ENCODE results near the gene GLO1.

The GLO1 gene

DNA sequence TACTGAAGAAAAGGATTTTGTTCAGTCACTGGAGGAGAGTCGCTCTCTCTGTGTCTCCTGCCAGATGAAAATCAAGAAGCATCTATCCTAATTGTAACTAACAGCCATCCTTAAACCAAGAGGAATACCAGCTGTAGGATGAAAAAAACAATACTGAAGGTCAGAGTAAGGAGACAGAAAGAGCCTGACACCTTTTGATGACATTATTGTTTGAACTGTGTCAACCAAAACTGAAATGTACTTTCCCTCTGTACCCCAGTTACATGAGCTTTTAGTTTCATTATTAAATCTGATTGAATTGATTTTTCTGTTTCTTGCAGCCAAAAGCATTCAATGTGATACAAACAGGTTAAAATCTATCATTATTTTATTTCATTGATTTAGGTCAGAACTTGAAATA lies 46.0 kb downstream of the GLO1 start:
- DNase-seq = no peak

DNA sequence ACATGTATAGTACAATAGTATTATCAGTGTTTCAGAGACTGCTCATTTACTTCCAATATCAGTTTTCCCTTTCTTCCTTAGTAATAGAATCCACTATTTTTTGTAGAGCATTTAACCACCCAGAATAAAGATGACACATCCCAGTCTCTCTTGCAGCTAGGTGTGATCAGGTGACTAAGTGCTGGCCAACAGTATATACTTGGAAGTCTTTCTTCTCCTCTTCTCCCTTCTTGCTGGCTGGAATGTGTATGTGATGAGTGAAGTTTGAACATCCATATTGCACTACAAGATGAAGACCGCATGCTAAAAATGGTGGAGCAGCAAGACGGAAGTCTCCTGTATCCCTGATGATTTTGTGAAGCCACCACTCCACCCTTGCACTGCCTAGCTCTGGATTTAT lies 48.7 kb downstream of the GLO1 start:
- no peak for DNase-seq

DNA sequence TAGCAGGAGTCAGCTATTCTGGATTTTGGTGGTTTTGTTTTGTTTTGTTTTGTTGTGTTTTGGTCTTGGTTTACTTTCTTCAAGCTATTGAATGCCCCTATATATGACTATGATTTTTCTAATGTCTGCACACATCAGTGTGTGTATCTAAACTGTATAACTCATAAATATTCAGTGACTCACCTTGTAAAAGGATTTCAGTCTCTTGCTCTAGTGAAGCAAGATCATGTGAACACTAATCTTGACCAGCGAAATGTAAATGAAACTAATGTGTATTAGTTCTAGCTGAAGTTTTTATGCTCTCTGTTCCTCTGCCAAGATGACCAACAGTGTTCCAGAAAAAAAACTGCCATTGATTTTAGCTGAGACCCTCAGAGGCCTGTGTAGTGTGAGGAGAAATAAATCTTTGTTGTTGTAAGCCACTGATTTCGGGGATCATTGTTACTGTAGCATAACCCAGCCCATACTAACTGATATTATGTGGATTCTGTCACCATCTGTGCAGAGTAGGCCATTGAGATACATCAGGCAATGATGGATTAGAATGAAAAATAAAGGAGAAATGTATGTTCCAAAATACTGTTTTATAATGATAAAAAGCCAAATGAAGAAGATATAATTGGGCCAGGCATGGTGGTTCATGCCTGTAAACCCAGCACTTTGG lies 51.7 kb downstream of the GLO1 start:
- no peak for DNase-seq

DNA sequence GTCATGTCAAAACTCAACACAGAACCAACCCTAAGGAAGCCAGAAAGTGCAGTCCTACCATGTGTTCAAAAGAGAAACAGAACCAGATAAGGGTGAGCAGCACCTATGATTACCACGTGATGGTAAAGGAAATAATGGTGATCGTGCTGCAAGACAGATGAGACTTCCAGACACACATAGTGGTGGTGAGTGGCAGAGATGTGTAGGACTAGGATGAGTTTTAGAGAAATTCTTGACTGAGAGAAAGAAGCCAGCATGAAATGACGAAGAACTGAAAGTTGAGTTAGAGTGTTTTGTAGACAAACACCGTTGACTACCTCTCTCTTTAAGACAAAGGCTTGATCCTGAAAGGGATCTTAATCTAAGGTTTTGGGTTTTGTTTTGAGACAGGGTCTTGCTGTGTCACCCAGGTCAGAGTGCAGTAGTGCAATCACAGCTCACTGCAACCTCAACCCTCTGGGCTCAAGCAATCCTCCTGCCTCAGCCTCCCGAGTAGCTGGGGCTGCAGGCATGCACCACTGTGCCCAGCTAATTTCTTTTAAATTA lies 52.7 kb downstream of the GLO1 start:
- DNase-seq = no peak

DNA sequence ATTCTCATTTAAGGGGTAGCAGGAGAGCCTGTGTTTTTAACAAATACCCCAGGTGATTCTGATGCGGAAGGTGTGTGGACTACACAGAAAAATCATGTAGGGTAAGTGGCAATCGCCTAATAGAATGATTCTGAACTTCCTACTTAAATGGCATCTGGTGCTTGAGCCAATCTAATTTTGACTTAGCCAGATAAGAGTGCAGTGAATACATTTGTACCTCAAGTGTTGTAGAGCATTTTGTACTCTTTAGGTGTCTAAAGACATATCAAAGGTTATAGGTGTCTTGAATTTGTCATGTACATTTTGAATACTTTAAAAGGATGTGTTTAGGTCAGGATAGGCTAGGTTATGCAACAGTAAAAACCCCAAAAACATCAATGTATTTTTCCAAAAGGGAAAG lies 53.2 kb downstream of the GLO1 start:
- DNase-seq = no peak

DNA sequence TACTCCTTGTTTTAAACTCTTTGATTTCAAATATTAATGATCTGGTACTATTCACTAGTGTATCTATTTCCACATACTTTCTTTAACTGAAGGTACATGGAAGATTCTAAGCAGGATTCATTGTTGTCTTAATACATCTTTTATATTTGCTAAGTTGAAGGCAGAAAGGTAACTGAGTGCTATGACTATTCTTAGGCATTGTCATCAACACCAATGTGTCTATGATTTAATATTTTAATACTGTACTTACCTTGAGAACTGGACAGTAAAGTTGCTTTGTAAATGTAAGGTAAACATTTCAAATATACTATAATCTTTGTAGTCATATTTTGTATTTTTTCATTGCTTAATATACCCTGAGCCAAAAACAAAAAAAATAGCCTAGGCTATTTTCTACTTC lies 54.3 kb downstream of the GLO1 start:
- DNase-seq = no peak

DNA sequence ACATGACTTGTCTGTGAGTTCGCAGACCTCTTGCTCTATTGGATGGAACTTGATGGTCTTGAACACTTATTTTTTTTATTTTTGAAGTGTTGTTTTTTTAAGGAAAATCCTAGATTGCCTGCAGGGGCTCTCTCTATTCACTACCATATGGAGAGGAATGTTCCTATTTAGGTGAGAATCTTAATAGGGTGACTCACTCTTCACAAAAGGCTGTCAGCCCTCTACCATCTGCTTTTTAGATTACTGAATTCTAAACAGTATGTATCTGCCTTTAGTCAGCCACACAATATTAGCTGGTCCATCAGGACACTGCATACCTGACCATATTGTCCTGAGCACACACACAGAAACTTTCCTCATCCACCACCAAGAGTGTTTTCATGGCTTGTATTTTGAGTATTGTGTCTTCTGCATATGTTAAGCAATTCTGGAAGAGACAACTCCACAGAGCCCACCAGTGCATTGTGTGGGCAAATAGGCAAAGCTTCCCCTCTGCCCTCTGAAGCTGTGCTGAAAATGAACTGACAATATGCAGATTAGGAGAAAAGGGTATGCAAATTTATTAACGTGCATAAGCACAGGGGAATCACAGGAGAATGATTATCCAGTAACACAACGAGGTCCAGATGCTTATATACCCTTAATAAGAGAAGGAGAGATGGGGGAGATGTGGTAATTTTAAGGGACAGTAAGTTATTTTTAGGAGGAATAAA lies 56.6 kb downstream of the GLO1 start:
- no peak for DNase-seq

DNA sequence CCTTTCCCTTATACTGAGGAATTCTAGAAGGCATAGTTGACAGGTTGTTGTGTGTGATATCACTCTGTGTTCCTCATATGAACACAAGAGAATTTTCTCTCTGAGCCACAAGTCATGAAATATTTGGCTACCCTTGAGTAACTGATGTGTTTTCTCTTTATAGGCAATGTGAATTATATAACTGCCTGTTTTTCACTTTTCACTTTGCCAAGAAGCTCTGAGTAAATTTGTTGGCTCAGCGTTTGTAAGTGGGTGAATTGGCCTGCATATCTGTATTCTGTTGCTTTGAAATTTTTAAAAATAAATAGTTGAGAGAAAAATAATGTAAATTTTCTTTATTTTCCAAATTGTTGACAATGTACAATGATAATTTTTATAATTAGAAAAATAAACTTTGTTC lies 58.0 kb downstream of the GLO1 start:
- no peak for DNase-seq

DNA sequence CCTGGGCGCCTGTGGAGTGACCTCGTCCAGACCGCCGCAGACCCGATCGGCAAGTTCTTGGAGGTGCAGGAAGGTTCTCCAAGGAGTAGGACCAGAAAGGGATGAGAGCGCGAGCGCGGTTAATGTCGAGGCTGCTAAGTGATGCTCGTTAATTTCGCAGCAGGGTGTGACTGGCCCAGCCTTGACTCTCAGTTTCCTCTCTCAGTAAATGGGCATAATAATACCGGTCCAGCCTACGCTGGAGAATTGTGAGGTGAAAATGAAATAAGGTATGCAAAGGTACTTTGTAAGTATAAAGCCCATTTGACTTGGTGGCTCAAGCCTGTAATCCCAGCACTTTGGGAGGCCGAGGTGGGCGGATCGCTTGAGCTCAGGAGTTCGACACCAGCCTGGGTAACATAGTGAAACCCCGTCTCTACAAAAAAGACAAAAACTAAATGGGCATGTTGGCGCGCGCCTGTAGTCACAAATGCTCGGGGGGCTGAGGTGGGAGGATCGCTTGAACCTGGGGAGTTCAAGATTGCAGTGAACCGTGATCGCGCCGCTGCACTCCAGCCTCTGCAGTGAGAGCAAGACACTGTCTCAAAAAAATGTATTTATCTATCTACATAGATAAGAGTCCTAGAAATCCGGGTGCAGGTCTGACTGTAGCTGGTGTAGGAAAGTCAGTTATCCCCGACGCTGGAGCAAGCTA lies 62.6 kb downstream of the GLO1 start:
- no peak for DNase-seq

DNA sequence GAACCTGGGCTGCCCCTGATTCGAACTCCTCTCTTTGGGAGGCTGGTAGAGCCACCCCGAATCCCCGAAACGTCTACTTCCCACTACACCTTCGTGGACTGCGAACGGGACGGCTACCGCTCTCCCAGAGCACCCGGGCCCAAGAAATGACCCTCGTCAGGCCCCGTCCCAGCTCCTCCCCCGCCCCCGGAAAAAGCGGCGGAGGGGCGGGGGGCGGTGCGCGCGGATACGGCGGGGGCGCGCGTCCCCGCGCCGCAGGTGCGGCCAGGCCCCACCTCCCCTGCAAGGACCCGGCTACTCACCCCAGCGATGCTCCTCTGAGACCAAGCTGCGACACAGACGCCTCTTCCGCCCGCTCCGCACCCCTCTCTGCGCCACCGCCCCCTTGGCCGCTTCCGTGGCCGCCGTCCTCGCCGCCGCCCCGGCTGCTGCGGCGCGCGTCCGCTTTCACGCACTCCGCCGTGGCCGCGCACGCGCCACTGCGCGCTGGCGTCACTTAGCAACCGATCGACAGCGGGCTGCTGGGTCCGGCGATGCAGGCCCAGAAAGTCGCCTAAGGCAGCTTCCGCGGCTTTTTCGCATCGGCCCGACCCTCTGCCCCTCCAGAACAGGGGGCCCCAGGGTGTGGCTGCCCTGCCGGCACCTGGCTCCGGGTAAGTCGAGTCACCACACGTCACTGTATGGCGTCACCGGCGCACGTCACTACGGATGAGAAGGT lies 63.3 kb downstream of the GLO1 start, which contains the start of gene BTBD9:
TSS of gene BTBD9 (minus strand) at position 432 of the 718 bp plus-strand sequence.
- DNase-seq = peak; percentile 93

DNA sequence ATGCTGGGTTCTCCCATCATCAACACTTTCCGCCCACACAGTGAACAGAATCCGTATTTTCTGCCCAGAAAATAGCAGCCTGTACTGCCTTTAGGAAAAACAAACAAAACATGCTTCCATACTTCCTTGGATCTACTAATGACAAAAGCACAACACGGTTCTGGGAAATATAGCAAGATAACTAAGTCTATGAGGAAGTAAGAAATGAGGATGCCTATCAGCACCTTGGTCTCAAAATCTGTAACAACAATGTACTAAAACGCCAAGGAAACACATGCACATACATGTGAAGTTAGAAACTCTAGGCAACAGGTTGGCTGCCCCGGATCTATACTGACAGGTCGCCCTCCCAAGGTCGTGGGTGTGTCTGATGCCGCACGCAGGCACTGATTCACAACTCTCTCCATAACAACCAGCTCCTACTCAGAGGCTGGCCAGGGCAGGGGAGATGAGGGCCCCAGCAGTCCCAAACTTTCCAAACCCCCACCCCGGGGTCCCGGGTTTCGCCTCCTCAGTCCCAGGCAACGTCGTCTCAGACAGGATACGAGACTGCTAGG lies 63.9 kb downstream of the GLO1 start:
- DNase-seq = no peak

DNA sequence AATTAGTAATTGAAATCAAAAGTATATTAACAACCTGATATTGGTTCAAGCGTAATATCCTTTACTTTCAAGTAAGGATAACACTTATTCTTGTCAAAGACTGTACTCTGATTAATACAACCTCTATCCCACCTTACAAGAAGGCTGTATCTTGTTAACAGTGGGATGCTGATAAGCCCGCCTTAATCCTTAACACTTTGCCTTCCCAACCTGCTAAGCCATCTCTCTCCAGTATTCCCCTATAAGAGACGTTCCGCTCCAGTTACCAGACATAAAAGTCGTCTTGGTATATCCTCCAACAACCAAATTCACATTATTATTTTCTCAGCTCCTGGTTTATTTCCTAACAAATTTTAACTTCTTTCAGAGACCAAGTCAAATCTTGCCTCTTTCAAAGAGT lies 65.2 kb downstream of the GLO1 start:
- DNase-seq = no peak

DNA sequence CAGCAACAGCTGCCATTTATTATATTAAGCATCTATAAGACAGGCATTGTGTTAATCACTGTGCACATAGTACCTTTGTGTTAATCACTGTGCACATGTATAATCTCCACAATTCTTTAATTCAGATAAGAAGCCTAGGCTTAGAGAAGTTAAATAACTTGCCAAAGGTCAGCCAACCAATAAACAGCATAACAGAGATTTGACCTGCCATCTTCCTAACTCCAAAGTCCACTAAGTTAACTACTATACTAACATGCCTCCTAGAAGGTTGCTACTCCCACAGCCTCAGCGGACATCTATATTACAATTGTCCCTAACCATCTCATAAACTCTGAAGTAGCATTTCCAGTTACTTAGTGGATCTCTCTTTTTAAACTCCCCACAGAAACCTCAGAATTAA lies 66.9 kb downstream of the GLO1 start:
- DNase-seq = no peak

DNA sequence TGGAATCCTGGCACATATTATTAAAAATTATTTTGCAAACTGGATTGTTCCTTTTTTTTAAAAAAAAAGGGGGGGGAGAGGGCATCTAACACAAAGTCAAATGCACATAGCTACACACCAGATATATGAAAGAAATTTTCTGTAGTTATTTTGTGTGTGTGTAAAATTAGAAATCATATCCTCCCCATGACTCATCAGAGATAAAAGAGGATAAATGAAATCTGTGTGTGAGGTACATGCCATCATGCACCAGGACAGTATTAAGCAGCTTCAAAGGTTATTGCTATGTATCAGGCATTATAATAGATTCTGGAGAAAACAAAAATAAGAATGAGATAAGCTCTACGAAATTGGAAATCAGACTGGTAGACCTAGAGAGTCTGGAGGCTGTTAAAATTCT lies 68.4 kb downstream of the GLO1 start:
- no peak for DNase-seq

DNA sequence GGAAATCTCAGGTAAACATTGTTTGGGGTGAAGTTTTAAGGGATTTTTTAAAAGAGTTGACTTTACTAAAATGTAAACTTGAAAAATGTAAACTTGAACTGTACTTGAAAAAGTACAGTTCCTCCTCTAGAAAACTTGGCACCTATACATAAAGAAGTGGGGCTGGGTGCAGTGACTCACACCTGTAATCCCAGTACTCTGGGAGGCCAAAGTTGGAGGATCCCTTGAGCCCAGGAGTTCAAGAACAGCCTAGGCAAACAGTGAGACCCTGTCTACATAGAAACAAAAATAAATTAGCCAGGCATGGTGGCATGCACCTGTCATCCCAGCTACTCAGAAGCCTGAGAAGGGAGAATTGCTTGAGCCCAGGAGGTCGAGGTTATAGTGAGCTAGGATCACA lies 70.5 kb downstream of the GLO1 start:
- no peak for DNase-seq

DNA sequence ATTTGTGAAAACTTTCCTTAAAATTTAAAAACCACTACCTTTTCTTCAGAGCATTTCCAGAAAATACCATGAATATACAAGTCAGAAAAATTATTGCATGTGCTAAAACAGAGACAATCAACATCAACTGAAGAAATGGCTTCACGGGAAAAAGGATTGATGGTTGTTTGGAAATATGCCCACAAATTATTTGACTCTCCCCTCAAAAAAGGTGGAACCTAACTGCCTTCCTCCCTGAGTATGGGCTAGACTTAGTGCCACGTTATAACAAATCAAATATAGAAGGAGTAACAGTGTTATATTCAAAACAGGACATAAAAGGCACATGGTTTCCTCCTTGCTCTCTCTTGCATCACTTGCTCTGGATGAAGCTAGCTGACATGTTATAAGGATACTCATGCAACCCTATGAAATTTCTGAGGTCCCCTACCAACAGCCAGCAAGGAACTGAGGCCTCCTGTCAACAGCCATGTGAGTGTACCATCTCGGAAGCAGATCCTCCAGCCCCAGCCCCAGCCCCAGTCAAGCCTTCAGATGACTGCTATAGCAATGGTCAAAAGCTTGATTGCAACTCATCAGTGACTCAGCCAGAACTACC lies 71.7 kb downstream of the GLO1 start:
- no peak for DNase-seq

Measured in right hindlimb (tissue), 1 donor.